ENCODE results near the gene TM7SF3.
A peak's percentile ranks its signal among the peaks of the same experiment; 100 is the strongest.

The TM7SF3 gene

GRCh38 chr12:26937863-26938700 is 76.1 kb downstream of the TM7SF3 start, which contains the start of the genes FGFR1OP2 and INTS13:
Gene FGFR1OP2, plus strand, starts transcription at chr12:26938470. Its CDS starts 15,689 bp downstream, at chr12:26954159.
Gene INTS13, minus strand, starts transcription at chr12:26937981. Its CDS starts 1,178 bp downstream, at chr12:26936803.
- Histone ChIP-seq H3K79me2 (ENCODE audit: low read length) (peaks cover 93% of the 10 kb centered on the region), H3K9ac (ENCODE audit: low read length) (peak within 1 kb of the TSS; percentile 89), H3K36me3 (replicated peaks; ENCODE audit: low read depth, low read length) (peaks cover 10% of the 10 kb centered on the region), H3K27me3 (ENCODE audit: low read depth, low read length) (no peaks in the 10 kb centered on the region), H3K9me3 (ENCODE audit: insufficient read depth, low read length) (no peaks in the 10 kb centered on the region), H3K4me2 (ENCODE audit: low read length) (peak within 1 kb of the TSS; percentile 90), H3K27ac (ENCODE audit: low read length) (peak within 1 kb of the TSS; percentile 70), H2AFZ (ENCODE audit: low read depth, low read length) (peak within 1 kb of the TSS; percentile 88), H4K20me1 (ENCODE audit: insufficient read depth, low read length) (0 out of 2 replicates have a peak, but pooled peaks cover 5% of the 10 kb centered on the region), H3K4me1 (ENCODE audit: low read length) (peaks cover 39% of the 10 kb centered on the region), H3K4me3 (ENCODE audit: low read length) (peak within 1 kb of the TSS; percentile 89)
- TF ChIP-seq CTCF (IDR thresholded peaks at IDR 0.05; ENCODE audit: low read depth, low read length) = no peak
- no peak for TF ChIP-seq EZH2phosphoT487 (IDR thresholded peaks at IDR 0.05; ENCODE audit: low read depth)

DNA sequence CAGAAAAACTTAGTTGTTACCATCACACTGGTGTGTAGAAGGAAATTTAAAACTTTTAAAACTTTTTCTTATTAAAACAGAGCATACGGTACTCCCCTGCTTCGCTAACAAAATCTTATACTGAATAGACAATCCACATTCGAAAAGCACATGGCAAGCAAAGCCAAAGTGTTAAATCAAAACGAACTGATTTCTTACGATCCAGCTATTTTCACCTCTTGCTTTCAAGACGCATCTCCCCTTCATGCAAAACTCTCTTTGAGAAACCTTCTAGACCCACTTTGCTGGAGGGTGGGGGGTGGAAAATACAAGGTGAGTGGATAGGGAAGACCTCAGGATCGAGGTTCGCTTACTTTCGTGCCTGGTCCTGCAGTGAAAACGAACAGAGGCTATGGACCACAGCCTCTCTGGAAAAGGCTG is 76.7 kb downstream of the TM7SF3 start:
- H3K27me3 ChIP-seq (ENCODE audit: low read depth, low read length) = no peaks in the 10 kb centered on the region
- peak overlapping the region; percentile 89 for H3K4me3 ChIP-seq (ENCODE audit: low read length)
- H3K9ac ChIP-seq (ENCODE audit: low read length) = peak overlapping the region; percentile 89
- TF ChIP-seq EZH2phosphoT487 (IDR thresholded peaks at IDR 0.05; ENCODE audit: low read depth) (no peak), CTCF (IDR thresholded peaks at IDR 0.05; ENCODE audit: low read depth, low read length) (no peak)
- 0 out of 2 replicates have a peak, but pooled peaks cover 5% of the 10 kb centered on the region for H4K20me1 ChIP-seq (ENCODE audit: insufficient read depth, low read length)
- no peaks in the 10 kb centered on the region for H3K9me3 ChIP-seq (ENCODE audit: insufficient read depth, low read length)
- H3K4me2 ChIP-seq (ENCODE audit: low read length) = peak overlapping the region; percentile 83
- peaks cover 39% of the 10 kb centered on the region for H3K4me1 ChIP-seq (ENCODE audit: low read length)
- peaks cover 10% of the 10 kb centered on the region for H3K36me3 ChIP-seq (replicated peaks; ENCODE audit: low read depth, low read length)
- H3K27ac ChIP-seq (ENCODE audit: low read length) = peak overlapping the region; percentile 70
- peak overlapping the region; percentile 65 for H2AFZ ChIP-seq (ENCODE audit: low read depth, low read length)
- H3K79me2 ChIP-seq (ENCODE audit: low read length) = peaks cover 93% of the 10 kb centered on the region

DNA sequence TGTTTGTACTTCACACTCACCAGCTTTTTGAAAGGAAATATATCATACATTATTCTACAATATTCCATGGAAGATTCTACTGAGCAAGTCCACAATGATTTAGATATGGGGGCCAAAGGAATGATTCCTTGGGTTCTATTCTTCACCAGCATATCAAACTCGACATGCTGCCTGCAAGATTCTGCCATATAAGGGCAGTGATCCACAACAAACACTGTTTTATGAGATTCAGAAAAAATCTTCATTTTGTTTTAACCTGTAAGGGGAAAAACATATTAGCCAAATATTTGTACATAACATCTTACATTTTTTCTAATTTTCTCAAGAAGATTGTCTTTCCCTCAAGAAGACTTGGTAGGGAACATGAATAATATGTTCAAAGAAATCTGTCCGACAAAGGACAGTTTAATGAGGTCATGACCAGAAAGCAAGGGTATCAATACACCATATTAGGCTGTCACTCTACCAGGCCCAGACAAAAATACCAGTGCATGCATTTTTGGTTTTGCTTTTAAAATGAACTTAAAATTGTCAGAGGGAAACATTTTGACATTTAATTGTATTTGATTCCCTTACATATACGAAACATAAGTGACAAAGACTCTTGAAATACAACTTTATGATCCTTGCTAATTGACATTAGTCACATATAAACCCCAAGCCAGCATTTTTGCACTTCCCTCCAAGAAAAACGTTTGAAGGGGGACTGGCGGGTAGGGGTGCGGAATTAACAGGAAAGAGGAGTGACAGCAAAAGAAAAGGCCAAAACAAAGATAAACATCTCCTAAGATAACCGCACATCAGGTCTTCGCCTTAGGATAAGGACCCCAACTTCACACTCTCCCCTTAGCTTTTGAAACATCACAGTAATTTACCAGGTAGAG is 77.4 kb downstream of the TM7SF3 start:
- H2AFZ ChIP-seq (ENCODE audit: low read depth, low read length) = peak overlapping the region; percentile 65; the same call in 1 of the 2 replicates

More for the DNA sequence above, 77.4 kb downstream of the TM7SF3 start:
- TF ChIP-seq CTCF (IDR thresholded peaks at IDR 0.05; ENCODE audit: low read depth, low read length) (no peak), EZH2phosphoT487 (IDR thresholded peaks at IDR 0.05; ENCODE audit: low read depth) (no peak)
- Histone ChIP-seq H3K9ac (ENCODE audit: low read length) (peak overlapping the region; percentile 89), H3K27ac (ENCODE audit: low read length) (0 out of 2 replicates have a peak overlapping the region, but pooled peaks have one; percentile 70), H4K20me1 (ENCODE audit: insufficient read depth, low read length) (0 out of 2 replicates have a peak, but pooled peaks cover 5% of the 10 kb centered on the region), H3K9me3 (ENCODE audit: insufficient read depth, low read length) (no peaks in the 10 kb centered on the region), H3K4me1 (ENCODE audit: low read length) (peaks cover 39% of the 10 kb centered on the region), H3K4me2 (ENCODE audit: low read length) (peak overlapping the region; percentile 83), H3K27me3 (ENCODE audit: low read depth, low read length) (no peaks in the 10 kb centered on the region), H3K4me3 (ENCODE audit: low read length) (peak overlapping the region; percentile 89), H3K79me2 (ENCODE audit: low read length) (peaks cover 91% of the 10 kb centered on the region), H3K36me3 (replicated peaks; ENCODE audit: low read depth, low read length) (peaks cover 13% of the 10 kb centered on the region)
